Measurements from ENCODE around the gene SEMA4A.

- no peak for TF ChIP-seq CTCF (IDR thresholded peaks at IDR 0.05)
- TF ChIP-seq POLR2A (IDR thresholded peaks at IDR 0.05), result no peak
- TF ChIP-seq EP300 (IDR thresholded peaks at IDR 0.05), result no peak
Observed at GRCh38 chr1:156220226-156220625, 66.8 kb downstream of the SEMA4A start.
